Limb (tissue), 2 donors: Measurements from ENCODE around the gene GNAS.
A peak's percentile ranks its signal among the peaks of the same experiment; 100 is the strongest.
"Not testable (repeated sequence)": the region's sequence is repeated elsewhere in the genome, so short reads cannot be mapped to it uniquely, and the experiment has no call there.

Experiments used
- DNase-seq, 2 donors: peaks; one replicate each; pipeline ENCODE4 v3.0.0-alpha.2; 2016; ENCODE audit errors: extremely low spot score in 2 of 2

The GNAS gene

GRCh38 chr20:58852543-58853271, at the start of gene GNAS:
Gene GNAS, plus strand, starts transcription at chr20:58852716.
- DNase-seq, result peak; percentile 48 to 81

- DNase-seq, result no peak
These were observed 49.0 kb upstream of the GNAS start for GRCh38 chr20:58803533-58803932.

GRCh38 chr20:58807801-58808200, 44.7 kb upstream of the GNAS start:
- no peak for DNase-seq

DNA sequence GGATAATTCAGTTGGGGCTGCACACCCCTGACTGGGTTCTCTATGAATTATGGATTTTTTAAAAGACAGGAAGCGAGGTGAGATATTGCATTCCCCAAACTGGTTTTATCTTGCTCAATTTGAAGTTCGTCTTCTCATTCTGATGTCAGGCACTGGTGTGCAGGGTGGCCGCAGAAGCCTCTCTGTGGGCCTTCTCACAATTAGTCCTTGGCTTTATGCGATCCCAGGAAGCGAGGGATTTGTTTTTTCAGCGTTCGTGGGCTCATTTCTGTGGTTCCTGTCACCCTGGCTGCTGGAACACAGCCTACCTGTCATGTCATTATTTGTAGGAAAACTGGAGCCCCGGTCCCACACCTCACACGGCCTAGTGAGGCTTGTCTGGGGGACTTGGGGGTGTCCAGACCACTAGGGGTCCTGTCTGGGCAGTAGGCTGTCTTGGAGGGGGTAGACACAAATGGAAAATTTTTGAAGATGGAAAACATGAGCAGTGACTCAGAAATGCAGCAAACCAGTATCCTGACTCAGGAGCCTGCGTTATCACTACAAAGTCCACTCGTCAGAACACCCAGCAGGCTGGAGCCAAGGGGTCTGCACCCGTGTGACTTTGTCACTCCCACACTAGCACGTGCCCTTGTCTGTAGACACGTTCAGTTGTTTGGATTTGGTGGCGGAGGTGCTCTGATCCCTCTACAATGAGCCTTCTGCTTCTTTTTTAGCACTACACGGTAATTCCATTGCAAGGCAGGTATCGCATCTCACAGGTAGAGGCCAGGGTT, 44.1 kb upstream of the GNAS start:
- DNase-seq, result no peak

DNA sequence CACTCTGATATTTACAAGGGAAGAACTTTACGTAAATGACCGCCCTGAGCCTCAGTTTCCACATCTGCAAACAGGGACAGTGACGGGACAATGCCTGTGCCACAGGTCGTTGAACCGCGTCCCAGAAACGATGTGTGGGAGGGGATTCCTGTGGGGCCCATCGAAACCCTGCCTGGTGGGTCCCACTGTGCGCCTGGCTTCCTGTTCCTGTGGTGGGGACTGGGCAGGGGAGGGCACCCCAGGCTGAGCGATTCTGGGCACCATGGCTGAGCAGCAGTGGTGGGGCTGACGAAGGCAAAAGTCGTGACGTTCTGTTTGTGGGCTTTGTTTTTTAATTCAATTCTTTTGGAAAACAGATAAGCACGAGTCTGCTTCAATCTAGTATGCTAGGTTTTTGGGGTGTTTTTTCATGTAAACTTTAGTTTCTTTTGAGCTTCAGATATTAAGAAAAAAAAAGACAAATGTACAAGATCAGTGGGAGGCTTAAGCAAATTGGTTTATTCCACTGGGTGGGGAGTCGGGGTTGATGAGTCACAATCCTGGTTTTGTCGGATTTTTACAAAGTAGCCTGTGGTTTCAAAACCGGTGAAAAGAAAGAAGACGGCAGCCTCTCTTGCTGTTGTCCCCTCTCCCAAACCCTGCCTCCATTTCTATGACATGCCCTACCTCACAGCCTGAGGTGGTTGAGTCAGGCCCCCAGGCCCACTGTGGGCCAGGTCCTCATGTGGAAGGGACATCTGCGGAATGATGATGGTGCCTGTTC, 42.2 kb upstream of the GNAS start:
- DNase-seq, result no peak

- DNase-seq, result no peak
These were observed 41.7 kb upstream of the GNAS start for GRCh38 chr20:58810879-58811250.

DNA sequence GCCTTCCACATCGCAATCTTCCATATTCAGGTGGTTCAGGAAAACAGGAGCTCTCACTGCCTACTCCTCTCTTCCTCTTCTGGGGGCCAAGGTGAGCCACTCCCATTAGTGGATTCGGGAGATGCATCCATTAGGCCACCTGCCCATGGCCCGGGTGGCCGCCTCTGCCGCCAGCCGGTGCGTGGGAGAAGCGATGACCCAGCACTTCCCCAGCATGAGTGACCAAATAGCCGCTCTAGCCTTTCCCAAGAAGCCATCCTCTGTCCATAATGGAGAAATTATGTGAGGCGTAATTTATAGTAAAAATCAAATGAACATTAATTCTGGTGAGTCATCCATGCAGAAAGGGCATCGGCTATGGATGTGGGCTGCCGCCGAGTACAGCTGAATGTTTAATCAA, 41.2 kb upstream of the GNAS start:
- DNase-seq, result no peak

- DNase-seq, result no peak
These were observed 39.1 kb upstream of the GNAS start for GRCh38 chr20:58813369-58813768.

GRCh38 chr20:58815448-58815847, 37.1 kb upstream of the GNAS start:
- DNase-seq, result no peak

GRCh38 chr20:58816051-58816450, 36.5 kb upstream of the GNAS start:
- DNase-seq, result no peak

GRCh38 chr20:58816957-58817651, 35.4 kb upstream of the GNAS start:
- no peak for DNase-seq

GRCh38 chr20:58817748-58818147, 34.8 kb upstream of the GNAS start:
- DNase-seq, result no peak

DNA sequence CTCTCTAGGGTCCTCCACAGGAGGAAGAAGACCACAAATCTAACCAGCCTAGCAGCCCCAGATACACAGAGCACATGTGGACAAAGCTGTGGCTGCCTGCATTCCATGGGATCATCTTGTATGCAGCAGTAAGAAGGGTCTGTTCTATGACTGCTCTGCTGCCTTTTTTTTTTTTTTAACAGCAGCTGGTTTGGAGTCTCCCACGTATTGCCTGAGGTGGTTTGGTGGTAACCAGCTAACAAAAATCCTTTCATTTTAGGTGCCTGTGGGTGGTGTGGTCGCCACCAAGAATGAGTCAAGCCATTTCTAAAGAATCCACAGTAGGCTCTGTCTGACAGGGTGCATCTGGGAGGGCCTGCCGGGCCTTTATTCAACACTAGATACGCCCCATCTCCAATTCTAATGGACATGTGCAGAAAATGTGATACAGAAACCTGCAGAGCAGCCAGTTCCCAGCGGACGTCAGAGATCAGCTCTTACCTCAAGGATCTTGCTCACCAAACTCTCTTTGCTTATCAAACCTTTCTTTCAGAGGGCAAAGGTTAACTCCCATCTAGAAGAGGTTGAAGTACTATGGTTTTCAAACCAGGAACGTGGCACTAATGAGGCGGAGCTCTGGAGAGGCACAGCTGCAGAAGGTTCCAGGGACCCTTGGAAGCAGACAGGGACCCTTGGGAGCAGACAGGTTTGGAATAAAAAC, 33.8 kb upstream of the GNAS start:
- no peak for DNase-seq

DNA sequence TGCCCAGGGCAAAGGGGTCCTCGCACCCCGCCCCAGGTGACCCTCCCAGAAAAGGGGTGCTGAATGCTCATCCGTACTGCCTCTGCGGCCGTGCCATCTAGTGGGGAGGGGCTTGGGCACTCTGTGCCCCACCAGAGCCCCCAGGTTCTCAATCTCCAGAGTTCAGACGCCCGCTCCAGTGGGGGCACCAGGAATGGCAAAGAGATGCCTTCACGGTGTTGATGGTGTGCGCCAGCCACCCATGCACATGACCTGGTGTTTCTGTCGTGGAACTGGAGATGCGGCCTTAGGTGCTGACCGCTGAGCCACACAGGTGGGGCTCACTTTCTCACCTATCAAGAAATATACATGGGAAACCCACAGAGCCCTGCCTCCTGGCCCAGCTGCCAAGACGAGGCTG, 32.6 kb upstream of the GNAS start:
- no peak for DNase-seq

DNA sequence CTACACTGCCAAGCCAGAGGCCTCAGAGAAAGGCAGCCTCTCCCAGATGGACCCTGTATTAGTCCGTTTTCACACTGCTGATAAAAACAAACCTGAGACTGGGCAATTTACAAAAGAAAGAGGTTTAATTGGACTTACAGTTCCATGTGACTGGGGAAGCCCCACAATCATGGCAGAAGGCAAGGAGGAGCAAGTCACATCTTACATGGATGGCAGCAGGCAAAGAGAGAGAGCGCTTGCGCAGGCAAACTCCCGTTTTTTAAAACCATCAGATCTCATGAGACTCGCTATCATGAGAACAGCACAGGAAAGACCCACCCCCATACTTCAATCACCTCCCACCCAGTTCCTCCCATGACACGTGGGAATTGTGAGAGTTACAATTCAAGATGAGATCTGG, 32.0 kb upstream of the GNAS start:
- not testable (repeated sequence) for DNase-seq

- DNase-seq, result peak; percentile 43 to 53
These were observed 30.4 kb upstream of the GNAS start for GRCh38 chr20:58822149-58822548.

DNA sequence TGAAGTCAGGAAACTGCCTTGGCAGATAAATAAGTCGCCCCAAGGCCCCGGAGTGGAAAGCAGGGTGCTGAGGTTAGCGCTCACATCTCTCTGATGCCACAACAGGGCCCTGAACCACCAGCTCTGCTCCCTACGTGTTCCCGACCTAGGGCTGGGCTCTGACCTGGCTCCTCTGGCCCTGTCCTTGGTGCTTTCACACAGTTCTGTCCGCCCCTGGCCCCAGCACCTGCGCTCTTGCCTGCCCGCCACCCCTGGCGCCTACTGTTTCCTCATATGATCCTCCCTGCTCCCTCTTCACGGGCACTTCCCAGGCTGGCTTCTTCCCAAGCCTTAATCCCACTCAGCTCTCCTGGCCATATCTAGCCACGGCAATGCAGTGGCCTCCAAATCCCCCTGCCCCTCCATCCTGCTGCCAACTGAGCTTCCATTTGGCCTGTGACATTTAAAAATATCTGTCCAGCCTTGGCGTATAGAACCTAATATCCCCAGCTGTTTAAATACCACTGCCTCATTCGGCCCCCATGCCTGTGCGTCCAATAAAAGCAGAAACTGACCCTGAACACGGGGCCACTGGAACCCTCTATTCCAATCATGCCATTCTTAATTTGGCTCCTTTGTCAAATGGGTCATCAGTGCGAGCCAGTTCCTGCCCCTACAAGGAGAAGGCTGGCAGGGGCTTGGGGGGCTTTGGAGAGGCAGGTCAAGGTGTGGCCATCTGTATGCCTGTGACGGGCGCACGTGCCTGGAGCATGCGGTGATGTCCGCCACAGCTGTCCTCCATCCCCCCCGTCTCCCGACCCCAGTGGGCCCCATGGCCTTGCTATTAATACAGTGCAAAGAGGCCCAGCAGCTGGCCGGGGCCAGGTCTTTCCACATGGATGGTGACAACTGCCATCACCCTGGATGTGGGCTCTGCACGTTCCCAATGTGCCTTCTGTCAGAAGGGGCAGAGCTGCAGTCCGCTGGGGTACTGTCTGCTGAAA, 29.5 kb upstream of the GNAS start:
- peak in 1 of 2 donors; percentile 53 for DNase-seq

DNA sequence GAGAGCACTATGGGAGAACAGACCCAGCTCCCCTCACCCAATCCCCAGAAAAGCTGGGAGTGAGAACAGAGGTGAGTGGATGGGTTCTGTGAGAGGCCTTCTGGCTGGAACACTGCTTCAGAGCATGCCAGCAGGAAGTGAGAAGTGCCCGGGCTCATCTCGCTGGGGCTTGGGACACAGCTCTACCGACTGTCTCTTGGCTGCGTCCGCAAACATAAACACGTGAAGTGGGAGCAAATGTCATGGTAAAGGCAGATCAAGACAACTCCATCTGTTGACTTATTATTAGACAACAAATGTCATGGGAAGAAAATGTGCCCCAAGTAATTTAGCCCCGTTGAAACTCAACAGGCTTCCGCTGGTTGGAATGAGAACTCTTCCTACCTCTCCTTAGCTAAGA, 27.7 kb upstream of the GNAS start:
- no peak for DNase-seq

DNA sequence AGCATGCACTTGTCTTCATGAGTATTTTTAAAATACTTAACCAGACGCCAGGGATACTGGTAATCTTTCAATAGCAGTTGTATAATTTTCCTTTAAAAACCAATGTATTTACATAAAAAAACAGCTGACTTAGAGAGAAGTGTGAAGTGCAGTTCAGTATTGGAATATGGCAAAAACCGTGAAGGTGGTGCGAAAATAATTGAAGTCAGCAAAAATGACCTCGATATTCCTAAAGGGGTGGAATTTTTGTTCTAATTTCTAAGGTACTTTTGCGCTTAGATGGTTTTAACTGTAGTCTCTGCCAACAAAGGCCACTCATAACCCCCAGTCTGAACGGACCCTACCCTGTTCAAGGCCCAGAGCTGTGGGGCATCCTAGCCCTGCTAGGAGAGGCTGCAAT, 27.1 kb upstream of the GNAS start:
- no peak for DNase-seq

GRCh38 chr20:58826271-58826670, 26.2 kb upstream of the GNAS start:
- DNase-seq, result no peak
